H1 (cell line): ENCODE data around the gene RALGAPA2. TPM values are rescaled to one million over a fixed set of nuclear protein-coding genes. Genes with fewer than 3 reads are reported as not detected.
A peak's percentile ranks its signal among the peaks of the same experiment; 100 is the strongest.

Source experiments
- E2F6 ChIP-seq: IDR thresholded peaks from 2 replicates; pipeline ENCODE4 v1.6.1; 2012; ENCODE audit warnings: inconsistent platforms
- JUN ChIP-seq: IDR thresholded peaks from 2 replicates; pipeline ENCODE4 v1.6.1; 2011; ENCODE audit warnings: low read depth, mild to moderate bottlenecking, improper control_type of control experiment, low read length
- KDM1A ChIP-seq: fragments of 200-600, 300-600 bp; sonication (generic); IDR thresholded peaks from 2 replicates; pipeline ENCODE4 v1.7.1; 2016; ENCODE audit warnings: mild to moderate bottlenecking, low read length, borderline replicate concordance
- MAX ChIP-seq: IDR thresholded peaks from 2 replicates; pipeline ENCODE4 v1.6.1; 2012; ENCODE audit warnings: inconsistent platforms
- RBBP5 ChIP-seq: IDR thresholded peaks from 2 replicates; pipeline ENCODE4 v1.7.1; 2012; ENCODE audit warnings: low read depth, mild to moderate bottlenecking, inconsistent platforms, low read length, moderate library complexity, borderline replicate concordance
- RFX5 ChIP-seq: IDR thresholded peaks from 2 replicates; pipeline ENCODE4 v1.6.1; 2011; ENCODE audit warnings: low read depth, low read length, improper control_type of control experiment, borderline replicate concordance
- SAP30 ChIP-seq: fragments of 300-600 bp; sonication (generic); IDR thresholded peaks from 2 replicates; pipeline ENCODE4 v1.7.1; 2012; ENCODE audit warnings: low read length, moderate library complexity, mild to moderate bottlenecking, inconsistent platforms; ENCODE audit not compliant: insufficient read depth, insufficient replicate concordance
- SIRT6 ChIP-seq: IDR thresholded peaks from one replicate; pipeline ENCODE4 v1.7.1; 2012; ENCODE audit warnings: low read length, inconsistent platforms
- SIX5 ChIP-seq: IDR thresholded peaks from 2 replicates; pipeline ENCODE4 v1.6.1; 2011; ENCODE audit warnings: mild to moderate bottlenecking, low read depth, low read length
- YY1 ChIP-seq: IDR thresholded peaks from 2 replicates; pipeline ENCODE4 v1.6.1; 2011; ENCODE audit warnings: low read depth, mild to moderate bottlenecking, low read length
- polyA plus RNA-seq, 7 experiments: library from polyadenylated mRNA; depleted of rRNA in 3 of 7; stranded (reverse) in 5 of 7; unstranded in 2 of 7; fragments of >200 nt in 5 of 7; fragments of 200-250 nt in 2 of 7; gene quantifications; 1 replicate in 5 of 7; 2 replicates in 1 of 7; 4 replicates in 1 of 7; pipeline versions ENCODE4 v1.2.1 to v1.2.3, GENCODE V29; 2011 to 2013; ENCODE audit warnings: missing spikeins in 2 of 7, mixed read lengths in 2 of 7
- total RNA-seq: library from RNA; stranded (reverse); fragmentation: NEBNext Ultra II Directional; extraction: Animal tissue kit (Norgen Biotek cat#: 25700); gene quantifications from 2 replicates; pipeline ENCODE4 v1.2.1, GENCODE V29; 2021

RALGAPA2 gene
- total and polyA plus RNA-seq, 2 of the 8 experiments (the other 6 are each of a cell fraction or from before 2014, with no cell fraction given): 5.1 to 25.5 TPM

GRCh38 chr20:20368418-20369249, 343.8 kb downstream of the RALGAPA2 start (continued):
- TF ChIP-seq E2F6: peak; percentile 34; the same call in 1 of the 2 replicates
- no peak for TF ChIP-seq YY1
- TF ChIP-seq SAP30: no peak
- TF ChIP-seq SIRT6: no peak
- no peak for TF ChIP-seq SIX5
- no peak for TF ChIP-seq JUN
- 0 out of 2 replicates have a peak, but pooled peaks have one; percentile 4 for TF ChIP-seq KDM1A
- no peak for TF ChIP-seq RFX5
- 0 out of 2 replicates have a peak, but pooled peaks have one; percentile 18 for TF ChIP-seq RBBP5
- no peak for TF ChIP-seq MAX
